GM19193 (cell line): ENCODE measurements around the gene PLA1A.

Experiments used
- POLR2A ChIP-seq: IDR thresholded peaks from 4 replicates; pipeline ENCODE4 v1.6.1; 2011; ENCODE audit not compliant: insufficient read depth, insufficient read length; ENCODE audit errors: extremely low read depth

PLA1A gene, protein sequence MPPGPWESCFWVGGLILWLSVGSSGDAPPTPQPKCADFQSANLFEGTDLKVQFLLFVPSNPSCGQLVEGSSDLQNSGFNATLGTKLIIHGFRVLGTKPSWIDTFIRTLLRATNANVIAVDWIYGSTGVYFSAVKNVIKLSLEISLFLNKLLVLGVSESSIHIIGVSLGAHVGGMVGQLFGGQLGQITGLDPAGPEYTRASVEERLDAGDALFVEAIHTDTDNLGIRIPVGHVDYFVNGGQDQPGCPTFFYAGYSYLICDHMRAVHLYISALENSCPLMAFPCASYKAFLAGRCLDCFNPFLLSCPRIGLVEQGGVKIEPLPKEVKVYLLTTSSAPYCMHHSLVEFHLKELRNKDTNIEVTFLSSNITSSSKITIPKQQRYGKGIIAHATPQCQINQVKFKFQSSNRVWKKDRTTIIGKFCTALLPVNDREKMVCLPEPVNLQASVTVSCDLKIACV

GRCh38 chr3:119597548-119598288 lies at the start of gene PLA1A:
PLA1A (plus strand) TSS chr3:119597885; CDS start chr3:119597914, 29 bp downstream.
- peak; percentile 43 for TF ChIP-seq POLR2A

GRCh38 chr3:119548341-119548740 lies 49.3 kb upstream of the PLA1A start:
- TF ChIP-seq POLR2A, result no peak

- peak; percentile 24 for TF ChIP-seq POLR2A
Measured at GRCh38 chr3:119550192-119550910, 47.3 kb upstream of the PLA1A start.

- TF ChIP-seq POLR2A, result no peak
Measured at GRCh38 chr3:119551598-119551997, 46.1 kb upstream of the PLA1A start.

- TF ChIP-seq POLR2A, result no peak
Measured at GRCh38 chr3:119553823-119554415, 43.8 kb upstream of the PLA1A start.

GRCh38 chr3:119555309-119555735 lies 42.4 kb upstream of the PLA1A start:
- TF ChIP-seq POLR2A, result peak; percentile 49

DNA sequence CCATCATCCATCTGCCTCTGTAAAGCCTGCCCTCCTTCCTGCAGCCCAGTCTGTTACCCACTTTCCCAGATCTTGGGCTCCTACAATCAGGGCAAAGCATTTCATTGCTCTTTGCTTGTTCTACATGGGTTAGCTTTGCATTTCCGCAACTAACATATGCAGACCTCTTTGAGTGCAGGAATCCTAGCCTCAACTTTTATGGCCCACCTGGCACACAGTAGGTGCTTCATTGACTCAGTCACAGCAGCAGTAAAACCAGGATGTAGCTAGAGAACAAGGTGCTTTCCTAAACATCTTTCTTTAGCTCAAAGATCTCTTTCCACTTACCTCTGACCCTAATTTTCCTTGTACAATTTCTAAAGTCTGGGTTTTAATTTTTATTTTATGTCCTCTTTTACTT lies 41.8 kb upstream of the PLA1A start:
- no peak for TF ChIP-seq POLR2A

- no peak for TF ChIP-seq POLR2A
Measured at GRCh38 chr3:119557192-119557876, 40.4 kb upstream of the PLA1A start.

DNA sequence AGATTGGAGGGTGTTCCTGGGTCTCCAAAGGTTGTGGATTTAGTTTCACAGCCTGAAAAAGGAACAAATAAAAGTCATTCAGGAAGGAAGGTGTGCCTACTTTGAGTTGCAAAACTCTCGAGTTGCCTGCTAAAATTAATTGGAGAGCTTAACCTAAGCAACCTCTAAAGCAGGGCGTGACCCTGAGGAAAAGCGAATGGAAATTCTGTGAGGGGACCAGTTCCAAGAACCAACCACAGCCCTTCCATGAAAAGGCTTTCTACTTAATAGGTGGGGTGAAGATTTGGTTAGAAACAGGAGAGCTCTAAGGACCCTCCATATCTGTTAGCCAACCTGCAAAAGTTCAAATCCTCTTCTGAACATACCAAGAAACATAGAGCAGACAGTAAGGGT lies 39.8 kb upstream of the PLA1A start:
- no peak for TF ChIP-seq POLR2A

DNA sequence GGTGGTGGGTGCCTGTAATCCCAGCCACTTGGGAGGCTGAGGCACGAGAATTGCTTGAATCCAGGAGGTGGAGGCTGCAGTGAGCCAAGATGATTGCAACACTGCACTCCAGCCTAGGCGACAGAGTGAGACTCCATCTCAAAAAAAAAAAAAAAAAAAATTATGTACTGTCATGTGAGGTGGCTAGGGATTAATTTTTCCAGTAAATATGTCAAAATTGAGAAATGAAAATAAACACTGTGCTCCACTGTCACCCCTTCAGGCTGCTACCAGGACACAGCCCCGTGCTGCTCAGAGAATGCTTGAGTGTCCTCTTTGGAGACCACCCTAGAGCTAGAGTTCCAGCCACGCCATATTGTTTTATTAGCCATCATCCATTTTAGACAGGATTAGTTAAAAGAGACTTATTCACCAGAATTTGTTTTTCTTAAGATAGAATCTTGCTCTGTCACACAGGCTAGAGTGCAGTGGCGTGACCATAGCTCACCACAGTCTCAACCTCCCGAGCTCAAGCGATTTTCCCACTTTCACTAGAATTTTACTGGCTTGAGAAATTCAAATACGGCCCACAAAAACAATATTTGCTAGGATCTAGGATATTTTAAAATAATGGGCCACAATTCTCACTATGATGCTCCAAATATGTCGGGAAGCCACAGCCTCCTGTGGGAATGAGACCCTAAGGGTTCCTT lies 38.9 kb upstream of the PLA1A start:
- TF ChIP-seq POLR2A, result no peak

DNA sequence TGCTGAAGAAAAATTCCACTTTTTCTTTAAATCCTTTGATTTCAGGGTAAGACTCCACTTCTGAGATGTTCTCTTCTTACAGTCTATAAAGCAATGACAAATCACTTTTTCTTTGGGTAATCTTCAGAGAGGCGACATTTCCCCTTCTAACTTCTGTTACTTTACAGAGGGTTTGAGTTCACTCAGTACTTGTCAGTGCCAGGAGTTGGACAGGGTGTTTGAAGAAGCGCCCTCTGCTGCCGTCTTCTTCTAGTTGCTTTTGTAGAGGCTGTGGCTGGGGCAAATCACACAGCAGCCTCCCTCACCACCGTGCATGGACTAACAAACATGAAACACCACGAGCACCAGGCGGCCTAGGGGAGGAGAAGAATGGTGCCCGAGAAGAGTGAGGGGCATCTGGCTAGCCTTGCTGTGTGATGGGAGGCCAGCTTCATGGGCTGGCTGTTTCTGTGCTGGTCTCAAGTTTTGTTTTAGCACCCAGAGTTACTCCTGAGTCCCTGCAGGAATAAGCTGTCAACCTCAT lies 38.2 kb upstream of the PLA1A start, which contains the start of gene CD80:
Gene CD80 (minus strand): TSS at position 174 of the 523 bp plus-strand sequence. CDS start 1,886 bp downstream, outside the sequence.
- peak; percentile 58 for TF ChIP-seq POLR2A

DNA sequence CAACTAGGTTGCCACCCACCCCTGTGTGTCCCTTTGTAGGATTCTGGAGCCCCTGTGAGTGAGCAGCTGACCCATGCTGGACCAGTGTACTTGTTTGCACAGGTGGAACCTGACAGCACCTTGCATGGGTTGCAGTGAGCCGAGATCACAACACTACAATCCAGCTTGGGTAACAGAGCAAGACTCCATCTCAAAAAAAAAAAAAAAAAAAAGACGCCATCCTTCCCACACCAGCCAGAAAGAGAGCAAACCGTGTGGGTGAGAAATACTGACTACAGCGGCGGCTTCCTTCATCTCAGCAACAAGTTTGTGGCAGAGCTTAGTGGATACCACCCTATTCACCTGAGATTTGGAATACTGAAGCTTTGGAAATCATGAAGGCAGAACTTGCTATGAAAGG lies 37.5 kb upstream of the PLA1A start:
- TF ChIP-seq POLR2A, result no peak

GRCh38 chr3:119562307-119562961 lies 35.3 kb upstream of the PLA1A start:
- TF ChIP-seq POLR2A, result peak; percentile 86
